Gastroesophageal sphincter (tissue), 3 donors: Measurements from ENCODE around the gene TUBGCP3.

Source experiments
- CTCF ChIP-seq, 4 experiments: fragments of 200-600 bp in 2 of 4; fragments of 450-650 bp in 2 of 4; sonication (generic) in 1 of 4; IDR thresholded peaks; one replicate each; pipeline ENCODE4 v1.5.1; 2017 to 2019; ENCODE audit warnings: antibody characterized with exemption in 4 of 4, mild to moderate bottlenecking in 2 of 4, moderate library complexity in 2 of 4
- POLR2AphosphoS5 ChIP-seq: sonication (generic); formaldehyde crosslinking; IDR thresholded peaks from one replicate; pipeline ENCODE4 v1.6.1; 2017; ENCODE audit warnings: antibody characterized with exemption

DNA sequence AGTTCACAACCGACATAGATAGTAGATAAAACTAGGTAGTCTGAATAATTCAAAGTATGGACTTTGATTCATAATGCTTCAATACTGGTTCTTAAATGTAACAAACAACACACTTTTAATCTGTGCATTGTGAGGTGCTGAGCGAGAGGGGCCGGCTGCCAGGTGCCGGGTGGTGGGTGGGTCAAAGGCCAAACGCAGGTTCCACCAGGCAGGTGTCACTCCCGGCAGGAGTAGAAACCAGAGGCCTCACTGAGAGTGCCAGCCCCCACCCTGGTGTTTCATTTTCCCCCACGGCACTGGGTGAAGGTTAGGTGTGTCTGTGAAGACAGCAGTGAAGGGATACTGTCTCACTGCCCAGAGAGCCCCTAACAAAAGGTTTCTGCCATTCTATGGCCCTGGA lies 4.2 kb upstream of the TUBGCP3 start:
- TF ChIP-seq POLR2AphosphoS5 (no peak), CTCF (IDR thresholded peaks at IDR 0.05) (no peak)
